HL-60 (cell line): ENCODE data around the gene PRR33.

Experiments
- DNase-seq, 2 experiments: peaks; one replicate each; pipeline ENCODE4 v3.0.0-alpha.2; 2010 to 2020; ENCODE audit warnings: low read depth in 1 of 2, low spot score in 1 of 2
- H3K27ac ChIP-seq: fragments of 250-450 bp; sonication (Bioruptor Pico); replicated peaks from 2 replicates; pipeline ENCODE4 v1.5.1; 2020; ENCODE audit warnings: mild to moderate bottlenecking, moderate library complexity
- H3K27me3 ChIP-seq: fragments of 250-450 bp; sonication (Bioruptor Pico); 2 replicates; pipeline ENCODE4 v1.5.1; 2021; ENCODE audit warnings: mild to moderate bottlenecking, moderate library complexity; ENCODE audit not compliant: insufficient read depth, poor library complexity, severe bottlenecking
- H3K4me3 ChIP-seq: replicated peaks from 2 replicates; pipeline ENCODE4 v1.5.1; 2011; ENCODE audit warnings: mild to moderate bottlenecking, control low read depth, low read length; ENCODE audit not compliant: insufficient read depth
- CTCF ChIP-seq: IDR thresholded peaks from one replicate; pipeline ENCODE4 v1.5.1; 2011; ENCODE audit warnings: low read length, control low read depth, inconsistent platforms; ENCODE audit not compliant: insufficient read depth
- GABPA ChIP-seq: IDR thresholded peaks from 2 replicates; pipeline ENCODE4 v1.6.1; 2012; ENCODE audit warnings: low read depth
- POLR2AphosphoS5 ChIP-seq: IDR thresholded peaks from 2 replicates; pipeline ENCODE4 v1.6.1; 2012; ENCODE audit warnings: low read depth
- REST ChIP-seq: IDR thresholded peaks from 2 replicates; pipeline ENCODE4 v1.6.1; 2012; ENCODE audit warnings: low read depth; ENCODE audit not compliant: insufficient replicate concordance
- SPI1 ChIP-seq: IDR thresholded peaks from 2 replicates; pipeline ENCODE4 v1.6.1; 2012; ENCODE audit warnings: low read depth, mild to moderate bottlenecking, borderline replicate concordance

Gene PRR33

GRCh38 chr11:1847006-1847735 lies 44.5 kb downstream of the PRR33 start:
- no peaks in the 10 kb centered on the region for H3K27me3 ChIP-seq

GRCh38 chr11:1846453-1846932 lies 45.2 kb downstream of the PRR33 start:
- Histone ChIP-seq H3K27ac (no peak overlapping the region), H3K4me3 (no peak overlapping the region), H3K27me3 (no peaks in the 10 kb centered on the region)
- TF ChIP-seq POLR2AphosphoS5 (no peak), REST (no peak), CTCF (no peak), SPI1 (no peak), GABPA (no peak)
- no peak for DNase-seq

More at GRCh38 chr11:1847006-1847735, 44.5 kb downstream of the PRR33 start:
- H3K27ac ChIP-seq, result no peak overlapping the region
- TF ChIP-seq GABPA, result no peak
- TF ChIP-seq POLR2AphosphoS5, result no peak
- TF ChIP-seq REST, result no peak
- TF ChIP-seq SPI1, result no peak
- no peak for TF ChIP-seq CTCF
- no peak for DNase-seq
- no peak overlapping the region for H3K4me3 ChIP-seq

- H3K27ac ChIP-seq, result peak overlapping the region; percentile 69
- no peak overlapping the region for H3K4me3 ChIP-seq
- TF ChIP-seq SPI1, result no peak
- no peak for TF ChIP-seq GABPA
- TF ChIP-seq REST, result no peak
- no peak for TF ChIP-seq POLR2AphosphoS5
- TF ChIP-seq CTCF, result no peak
- no peak for DNase-seq
- no peaks in the 10 kb centered on the region for H3K27me3 ChIP-seq
Observed at GRCh38 chr11:1845561-1846452, 45.9 kb downstream of the PRR33 start.
